ENCODE data around the gene C11orf86.

C11orf86 gene

GRCh38 chr11:66964495-66964894, 10.6 kb upstream of the C11orf86 start:
- Histone ChIP-seq H3K4me3 (no peak overlapping the region), H3K27ac (peak overlapping the region in 1 of 2 donors; percentile 43)
- TF ChIP-seq, protein P1, sequence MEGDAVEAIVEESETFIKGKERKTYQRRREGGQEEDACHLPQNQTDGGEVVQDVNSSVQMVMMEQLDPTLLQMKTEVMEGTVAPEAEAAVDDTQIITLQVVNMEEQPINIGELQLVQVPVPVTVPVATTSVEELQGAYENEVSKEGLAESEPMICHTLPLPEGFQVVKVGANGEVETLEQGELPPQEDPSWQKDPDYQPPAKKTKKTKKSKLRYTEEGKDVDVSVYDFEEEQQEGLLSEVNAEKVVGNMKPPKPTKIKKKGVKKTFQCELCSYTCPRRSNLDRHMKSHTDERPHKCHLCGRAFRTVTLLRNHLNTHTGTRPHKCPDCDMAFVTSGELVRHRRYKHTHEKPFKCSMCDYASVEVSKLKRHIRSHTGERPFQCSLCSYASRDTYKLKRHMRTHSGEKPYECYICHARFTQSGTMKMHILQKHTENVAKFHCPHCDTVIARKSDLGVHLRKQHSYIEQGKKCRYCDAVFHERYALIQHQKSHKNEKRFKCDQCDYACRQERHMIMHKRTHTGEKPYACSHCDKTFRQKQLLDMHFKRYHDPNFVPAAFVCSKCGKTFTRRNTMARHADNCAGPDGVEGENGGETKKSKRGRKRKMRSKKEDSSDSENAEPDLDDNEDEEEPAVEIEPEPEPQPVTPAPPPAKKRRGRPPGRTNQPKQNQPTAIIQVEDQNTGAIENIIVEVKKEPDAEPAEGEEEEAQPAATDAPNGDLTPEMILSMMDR (IDR thresholded peaks at IDR 0.05): no peak
- DNase-seq (ENCODE audit: low spot score): no peak

DNA sequence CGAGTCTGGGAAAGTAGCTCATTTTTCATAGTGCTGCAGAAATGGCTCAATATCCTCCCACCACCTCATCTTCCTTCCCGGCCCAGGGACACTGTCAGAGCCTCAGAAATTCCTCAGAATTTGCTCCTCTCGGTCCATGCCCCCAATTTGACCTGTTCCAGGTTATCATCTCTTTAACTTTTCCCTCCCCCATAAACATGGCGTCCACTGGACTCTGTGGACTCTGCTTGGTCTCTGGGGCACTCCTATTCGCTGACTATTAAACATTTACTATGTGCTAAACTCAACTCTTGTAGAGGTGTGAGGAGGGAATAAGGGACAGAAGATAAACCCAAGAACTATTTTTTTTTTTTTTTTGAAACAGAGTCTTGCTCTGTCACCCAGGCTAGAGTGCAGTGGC, 8.8 kb upstream of the C11orf86 start:
- no peak overlapping the region for H3K27ac ChIP-seq
- no peak overlapping the region for H3K4me3 ChIP-seq
- no peak for DNase-seq (ENCODE audit: low spot score)
- TF ChIP-seq, protein P1 (IDR thresholded peaks at IDR 0.05): no peak

DNA sequence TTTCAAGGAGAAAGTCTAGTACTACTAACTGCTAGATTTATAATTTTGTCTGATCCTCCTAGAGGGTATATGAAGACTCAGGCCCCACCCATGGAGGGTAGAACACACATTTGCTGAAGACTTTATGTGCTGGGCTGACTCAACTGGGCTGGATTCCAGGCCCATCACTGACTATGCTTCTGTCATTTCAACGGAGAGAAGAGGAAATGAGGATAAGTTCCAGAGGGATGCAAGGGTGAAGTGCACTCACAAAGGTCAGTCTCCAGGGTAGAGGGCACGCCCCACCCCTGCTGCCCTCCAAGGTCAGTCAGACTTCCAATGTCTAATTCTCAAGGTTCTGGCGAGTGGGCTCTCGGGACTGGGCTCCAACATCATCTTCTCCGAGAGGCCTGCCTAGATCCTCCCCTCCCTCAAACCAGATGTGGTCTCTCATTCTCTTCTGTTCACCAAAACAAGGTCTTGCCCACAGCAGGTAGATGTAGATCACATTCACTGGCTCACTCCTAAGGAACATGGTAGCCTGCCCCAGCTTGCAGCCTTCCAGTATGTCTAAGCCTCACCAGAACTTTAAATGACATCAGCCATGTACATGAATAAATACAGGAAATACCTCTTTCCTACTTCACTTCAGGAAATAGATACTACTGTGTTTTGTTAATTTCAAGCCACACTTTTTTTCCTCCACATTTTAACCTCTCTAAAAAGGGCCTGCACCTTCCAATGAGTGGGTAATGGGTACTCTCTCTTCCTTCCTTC, 7.3 kb upstream of the C11orf86 start:
- H3K4me3 ChIP-seq: no peak overlapping the region
- no peak for DNase-seq (ENCODE audit: low spot score)
- peak overlapping the region; percentile 56 to 71 for H3K27ac ChIP-seq
- TF ChIP-seq, protein P1 (IDR thresholded peaks at IDR 0.05): no peak

- peak overlapping the region; percentile 95 to 98 for H3K27ac ChIP-seq
- TF ChIP-seq, protein P1 (IDR thresholded peaks at IDR 0.05): no peak
- DNase-seq (ENCODE audit: low spot score): no peak
- no peak overlapping the region for H3K4me3 ChIP-seq
Observed at GRCh38 chr11:66969584-66970225, 5.4 kb upstream of the C11orf86 start.

- TF ChIP-seq, protein P1 (IDR thresholded peaks at IDR 0.05): no peak
- no peak overlapping the region for H3K4me3 ChIP-seq
- no peak for DNase-seq (ENCODE audit: low spot score)
- peak overlapping the region; percentile 95 to 98 for H3K27ac ChIP-seq
Observed at GRCh38 chr11:66970371-66970806, 4.7 kb upstream of the C11orf86 start.

GRCh38 chr11:66970807-66971442, 4.2 kb upstream of the C11orf86 start:
- DNase-seq (ENCODE audit: low spot score): peak; percentile 90
- peak overlapping the region; percentile 95 to 98 for H3K27ac ChIP-seq
- peak overlapping the region; percentile 33 for H3K4me3 ChIP-seq
- TF ChIP-seq, protein P1 (IDR thresholded peaks at IDR 0.05): no peak
